SK-N-SH treated with all-trans-retinoic acid at 6 μM for 48 hours (cell line): Measurements from ENCODE around the gene FAM199X.

Experiments used
- ATAC-seq: fragments of 200-7000 bp; cut with Tn5 transposase; 3 replicates; pipeline ENCODE4 v1.9.1; 2020; ENCODE audit warnings: mild to moderate bottlenecking, moderate library complexity
- ARNTL ChIP-seq: fragments of 450-650 bp; formaldehyde crosslinking; IDR thresholded peaks from 2 replicates; pipeline ENCODE4 v1.5.0; 2020; ENCODE audit warnings: low read depth, mild to moderate bottlenecking, moderate library complexity, borderline replicate concordance
- CREB5 ChIP-seq: fragments of 250-450 bp; sonication (Bioruptor Pico); IDR thresholded peaks from 2 replicates; pipeline ENCODE4 v1.5.1; 2020; ENCODE audit warnings: low read depth, mild to moderate bottlenecking, moderate library complexity
- CSDC2 ChIP-seq: fragments of 250-450 bp; sonication (Bioruptor Pico); IDR thresholded peaks from 2 replicates; pipeline ENCODE4 v1.5.0; 2020; ENCODE audit warnings: mild to moderate bottlenecking, moderate library complexity
- CSRNP3 ChIP-seq: fragments of 250-450 bp; sonication (Bioruptor Pico); IDR thresholded peaks from 2 replicates; pipeline ENCODE4 v1.5.1; 2021; ENCODE audit warnings: mild to moderate bottlenecking, moderate library complexity
- GLIS3 ChIP-seq: fragments of 250-450 bp; sonication (Bioruptor Pico); IDR thresholded peaks from 2 replicates; pipeline ENCODE4 v1.5.0; 2020; ENCODE audit warnings: mild to moderate bottlenecking, moderate library complexity
- ISL1 ChIP-seq: fragments of 250-450 bp; sonication (Bioruptor Pico); IDR thresholded peaks from 2 replicates; pipeline ENCODE4 v2.1.2; 2022; ENCODE audit warnings: mild to moderate bottlenecking, moderate library complexity
- OSR1 ChIP-seq: fragments of 250-450 bp; sonication (Bioruptor Pico); IDR thresholded peaks from 2 replicates; pipeline ENCODE4 v1.8.0; 2022; ENCODE audit warnings: moderate library complexity, mild to moderate bottlenecking, inconsistent platforms
- PATZ1 ChIP-seq: fragments of 250-450 bp; sonication (Bioruptor Pico); IDR thresholded peaks from 2 replicates; pipeline ENCODE4 v1.8.0; 2020; ENCODE audit warnings: mild to moderate bottlenecking, moderate library complexity, borderline replicate concordance
- POU6F1 ChIP-seq: fragments of 250-450 bp; sonication (Bioruptor Pico); IDR thresholded peaks from 2 replicates; pipeline ENCODE4 v1.8.0; 2021; ENCODE audit warnings: low read depth, mild to moderate bottlenecking, moderate library complexity, borderline replicate concordance
- RARB ChIP-seq: fragments of 250-450 bp; sonication (Bioruptor Pico); IDR thresholded peaks from 2 replicates; pipeline ENCODE4 v1.8.0; 2021; ENCODE audit warnings: mild to moderate bottlenecking, moderate library complexity
- SNAI2 ChIP-seq: fragments of 250-450 bp; sonication (Bioruptor Pico); IDR thresholded peaks from 2 replicates; pipeline ENCODE4 v1.5.0; 2020; ENCODE audit warnings: mild to moderate bottlenecking, moderate library complexity
- TCF4 ChIP-seq: fragments of 250-450 bp; sonication (Bioruptor Pico); IDR thresholded peaks from 2 replicates; pipeline ENCODE4 v1.8.0; 2021; ENCODE audit warnings: mild to moderate bottlenecking, moderate library complexity, borderline replicate concordance
- ZFP30 ChIP-seq: fragments of 450-650 bp; formaldehyde crosslinking; IDR thresholded peaks from 2 replicates; pipeline ENCODE4 v1.5.0; 2022; ENCODE audit warnings: mild to moderate bottlenecking, moderate library complexity
- ZNF565 ChIP-seq: fragments of 450-650 bp; formaldehyde crosslinking; conservative IDR thresholded peaks from 2 replicates; pipeline ENCODE4 v1.5.0; 2020; ENCODE audit warnings: low read depth, mild to moderate bottlenecking, moderate library complexity
- ZNF70 ChIP-seq: fragments of 450-650 bp; formaldehyde crosslinking; IDR thresholded peaks from 2 replicates; pipeline ENCODE4 v1.5.0; 2020; ENCODE audit warnings: mild to moderate bottlenecking, moderate library complexity

The FAM199X gene

GRCh38 chrX:104137496-104137895 is 28.8 kb upstream of the FAM199X start:
- ATAC-seq = peak; percentile 38; the same call in 1 of the 3 replicates
- TF ChIP-seq SNAI2 (no peak), ZFP30 (no peak), TCF4 (CRISPR knock-in tag) (no peak), CSDC2 (CRISPR knock-in tag) (no peak), POU6F1 (CRISPR knock-in tag) (no peak), GLIS3 (CRISPR knock-in tag) (no peak), ZNF70 (no peak), CREB5 (CRISPR knock-in tag) (no peak)
- TF ChIP-seq, all 23 proteins: peak for 0

- TF ChIP-seq SNAI2 (no peak), ZNF565 (CRISPR knock-in tag) (no peak), OSR1 (CRISPR knock-in tag) (no peak), PATZ1 (CRISPR knock-in tag) (no peak), ARNTL (CRISPR knock-in tag) (no peak), CREB5 (CRISPR knock-in tag) (no peak)
- ATAC-seq = no peak
Measured at GRCh38 chrX:104141087-104141760, 25.0 kb upstream of the FAM199X start.

GRCh38 chrX:104151037-104151436 is 15.2 kb upstream of the FAM199X start:
- no peak for ATAC-seq
- TF ChIP-seq ISL1 (CRISPR knock-in tag) (no peak), PATZ1 (CRISPR knock-in tag) (no peak), OSR1 (CRISPR knock-in tag) (no peak)

- peak; percentile 97 for ATAC-seq
- TF ChIP-seq ZNF70 (no peak), RARB (no peak), CSRNP3 (no peak)
Measured at GRCh38 chrX:104156630-104157529, 9.4 kb upstream of the FAM199X start, which contains the start of gene SLC25A53. TSS of gene SLC25A53 (minus strand) at chrX:104157009. CDS start at chrX:104105257, 51,752 bp downstream.
